OCI-LY1 (cell line): ENCODE measurements around the gene EIPR1.

Source experiments
- H2AFZ ChIP-seq: fragments of 200-600 bp; sonication (generic), shearing (Covaris generic); 2 replicates; pipeline ENCODE4 v1.6.0; 2014; ENCODE audit warnings: antibody characterized with exemption, mild to moderate bottlenecking, low read length
- H3F3A ChIP-seq: fragments of 200-600 bp; sonication (generic), shearing (Covaris generic); 2 replicates; pipeline ENCODE4 v1.6.0; 2014; ENCODE audit warnings: mild to moderate bottlenecking, antibody characterized with exemption, low read length, moderate library complexity; ENCODE audit not compliant: insufficient read depth
- H3K27ac ChIP-seq: fragments of 200-600 bp; sonication (generic); 2 replicates; pipeline ENCODE4 v1.5.1; 2014; ENCODE audit warnings: low read length, mixed run types, mild to moderate bottlenecking, low read depth; ENCODE audit not compliant: poor library complexity, severe bottlenecking
- H3K27me3 ChIP-seq: fragments of 200-600 bp; sonication (generic); 2 replicates; pipeline ENCODE4 v1.6.0; 2014; ENCODE audit warnings: antibody characterized with exemption, mild to moderate bottlenecking, low read length, moderate library complexity; ENCODE audit not compliant: insufficient read depth
- H3K36me3 ChIP-seq: fragments of 200-600 bp; sonication (generic); 2 replicates; pipeline ENCODE4 v1.6.1; 2014; ENCODE audit warnings: mild to moderate bottlenecking, antibody characterized with exemption, low read length, moderate library complexity, mixed read lengths; ENCODE audit not compliant: insufficient read depth
- H3K4me1 ChIP-seq: fragments of 200-600 bp; sonication (generic); 2 replicates; pipeline ENCODE4 v1.5.1; 2014; ENCODE audit warnings: mild to moderate bottlenecking, low read length, moderate library complexity; ENCODE audit not compliant: insufficient read depth, severe bottlenecking
- H3K4me2 ChIP-seq: fragments of 200-600 bp; sonication (generic), shearing (Covaris generic); 2 replicates; pipeline ENCODE4 v1.6.1; 2014; ENCODE audit warnings: low read length
- H3K4me3 ChIP-seq: fragments of 200-600 bp; sonication (generic); 2 replicates; pipeline ENCODE4 v1.5.1; 2014; ENCODE audit warnings: low read length, low read depth, mild to moderate bottlenecking, mixed read lengths; ENCODE audit not compliant: poor library complexity, severe bottlenecking
- H3K79me2 ChIP-seq: fragments of 200-600 bp; shearing (Covaris generic); 2 replicates; pipeline ENCODE4 v1.6.1; 2016; ENCODE audit warnings: mixed run types, low read length, mixed read lengths; ENCODE audit not compliant: insufficient read depth
- H3K9ac ChIP-seq: fragments of 200-600 bp; sonication (generic), shearing (Covaris generic); 2 replicates; pipeline ENCODE4 v1.6.1; 2014; ENCODE audit warnings: mild to moderate bottlenecking, low read length, mixed read lengths
- H3K9me2 ChIP-seq: fragments of 200-600 bp; sonication (generic), shearing (Covaris generic); 2 replicates; pipeline ENCODE4 v1.6.1; 2014; ENCODE audit warnings: low read depth, mild to moderate bottlenecking, low read length, mixed read lengths
- H3K9me3 ChIP-seq: fragments of 200-600 bp; shearing (Covaris generic); 2 replicates; pipeline ENCODE4 v1.6.1; 2014; ENCODE audit warnings: low read length, mixed read lengths
- H4K20me1 ChIP-seq: fragments of 200-600 bp; sonication (generic), shearing (Covaris generic); 2 replicates; pipeline ENCODE4 v1.6.0; 2016; ENCODE audit warnings: mild to moderate bottlenecking, low read length; ENCODE audit not compliant: insufficient read depth
- EZH2 ChIP-seq: fragments of 200-600 bp; sonication (generic), shearing (Covaris generic); IDR thresholded peaks from 2 replicates; pipeline ENCODE4 v1.8.0; 2017; ENCODE audit warnings: borderline replicate concordance, mixed run types, mild to moderate bottlenecking, antibody characterized with exemption, low read length, moderate library complexity, mixed read lengths
- TF ChIP-seq, protein P1 (sequence below): fragments of 200-600 bp; sonication (generic), shearing (Covaris generic); IDR thresholded peaks from 2 replicates; pipeline ENCODE4 v1.5.1; 2017; ENCODE audit warnings: mild to moderate bottlenecking, antibody characterized with exemption, low read length, moderate library complexity, mixed read lengths

Gene EIPR1

DNA sequence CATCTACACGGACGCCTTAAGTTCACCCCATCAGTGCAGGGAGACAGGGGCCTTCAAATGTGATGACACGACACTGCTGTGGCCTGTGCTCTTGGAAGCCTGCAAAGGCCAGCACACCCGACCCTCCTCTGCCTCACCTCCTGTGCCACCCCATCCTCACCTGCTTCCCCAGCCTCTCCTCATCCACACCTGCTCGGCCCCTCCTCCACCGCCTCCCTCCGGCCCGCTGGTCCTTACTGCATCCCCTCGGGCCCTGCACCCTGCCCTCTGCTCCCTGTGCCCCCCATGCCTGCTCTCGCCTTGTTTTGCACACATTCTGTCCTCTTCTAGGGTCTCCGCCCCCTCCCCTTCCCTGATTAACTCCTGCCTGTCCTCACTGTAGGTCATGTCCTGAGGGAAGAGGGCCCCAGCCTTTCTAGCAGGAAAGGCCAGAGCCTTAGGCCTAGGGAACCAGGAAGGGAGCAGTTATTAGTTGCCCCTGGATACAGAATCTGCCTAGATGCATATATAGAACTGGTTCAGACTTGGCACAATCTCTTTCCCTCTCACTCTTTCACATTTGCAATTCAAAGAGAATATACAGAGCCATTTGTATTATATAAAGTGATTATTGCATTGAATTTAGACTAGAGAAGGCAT, 41.3 kb upstream of the EIPR1 start:
- no peak for TF ChIP-seq EZH2
- TF ChIP-seq, protein P1, sequence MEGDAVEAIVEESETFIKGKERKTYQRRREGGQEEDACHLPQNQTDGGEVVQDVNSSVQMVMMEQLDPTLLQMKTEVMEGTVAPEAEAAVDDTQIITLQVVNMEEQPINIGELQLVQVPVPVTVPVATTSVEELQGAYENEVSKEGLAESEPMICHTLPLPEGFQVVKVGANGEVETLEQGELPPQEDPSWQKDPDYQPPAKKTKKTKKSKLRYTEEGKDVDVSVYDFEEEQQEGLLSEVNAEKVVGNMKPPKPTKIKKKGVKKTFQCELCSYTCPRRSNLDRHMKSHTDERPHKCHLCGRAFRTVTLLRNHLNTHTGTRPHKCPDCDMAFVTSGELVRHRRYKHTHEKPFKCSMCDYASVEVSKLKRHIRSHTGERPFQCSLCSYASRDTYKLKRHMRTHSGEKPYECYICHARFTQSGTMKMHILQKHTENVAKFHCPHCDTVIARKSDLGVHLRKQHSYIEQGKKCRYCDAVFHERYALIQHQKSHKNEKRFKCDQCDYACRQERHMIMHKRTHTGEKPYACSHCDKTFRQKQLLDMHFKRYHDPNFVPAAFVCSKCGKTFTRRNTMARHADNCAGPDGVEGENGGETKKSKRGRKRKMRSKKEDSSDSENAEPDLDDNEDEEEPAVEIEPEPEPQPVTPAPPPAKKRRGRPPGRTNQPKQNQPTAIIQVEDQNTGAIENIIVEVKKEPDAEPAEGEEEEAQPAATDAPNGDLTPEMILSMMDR = no peak
- no peaks in the 10 kb centered on the region for H3K4me1 ChIP-seq
- peaks cover 48% of the 10 kb centered on the region for H3K36me3 ChIP-seq
- no peaks in the 10 kb centered on the region for H3K27me3 ChIP-seq
- no peaks in the 10 kb centered on the region for H3K9me3 ChIP-seq
- H3F3A ChIP-seq = no peaks in the 10 kb centered on the region
- no peak overlapping the region for H3K4me3 ChIP-seq
- H3K79me2 ChIP-seq = no peaks in the 10 kb centered on the region
- H3K9me2 ChIP-seq = no peaks in the 10 kb centered on the region
- H3K27ac ChIP-seq = no peak overlapping the region
- H3K9ac ChIP-seq = no peak overlapping the region
- H4K20me1 ChIP-seq = no peaks in the 10 kb centered on the region
- H3K4me2 ChIP-seq = no peak overlapping the region
- H2AFZ ChIP-seq = no peak overlapping the region

DNA sequence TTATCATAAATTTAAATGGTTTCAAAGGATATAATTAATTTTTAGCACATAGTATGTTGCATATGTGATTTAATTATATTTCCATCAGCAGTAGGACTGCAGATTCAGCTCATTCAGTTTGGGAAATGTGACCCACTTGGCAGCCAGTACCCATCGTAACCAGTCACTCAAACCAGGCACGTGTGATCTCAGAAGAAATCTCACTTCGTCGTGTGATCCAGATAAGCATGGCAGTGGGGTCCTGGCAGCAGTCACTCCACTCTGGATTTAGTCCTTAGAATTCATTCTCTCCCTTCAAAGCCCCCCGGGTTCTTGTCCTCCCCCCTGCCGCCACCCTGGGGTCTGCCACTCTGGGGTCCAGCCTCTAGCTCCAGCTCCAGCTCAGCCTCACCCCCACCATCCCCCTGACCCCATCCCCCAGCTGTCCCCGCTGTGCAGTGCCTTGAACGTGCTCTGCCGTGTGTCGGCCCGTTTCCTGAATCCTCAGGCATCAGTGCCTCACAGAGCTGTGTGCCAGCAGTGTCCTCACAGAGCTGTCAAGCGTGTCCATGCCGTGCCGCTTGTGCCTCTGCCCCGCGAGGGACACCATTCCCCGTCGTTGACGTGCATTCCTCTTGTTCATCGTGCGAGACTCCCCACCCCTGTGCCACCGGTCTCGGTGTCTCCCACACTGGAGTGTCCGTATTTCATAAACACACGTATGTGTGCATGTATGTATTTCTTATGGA, 36.7 kb upstream of the EIPR1 start:
- H3K4me3 ChIP-seq = no peak overlapping the region
- H3K36me3 ChIP-seq = peaks cover 29% of the 10 kb centered on the region
- no peaks in the 10 kb centered on the region for H3K9me3 ChIP-seq
- H3F3A ChIP-seq = no peaks in the 10 kb centered on the region
- TF ChIP-seq, protein P1 = no peak
- TF ChIP-seq EZH2 = no peak
- H3K4me1 ChIP-seq = no peaks in the 10 kb centered on the region
- H3K27ac ChIP-seq = no peak overlapping the region
- no peaks in the 10 kb centered on the region for H3K9me2 ChIP-seq
- peaks cover 3% of the 10 kb centered on the region; the same call in 1 of the 2 replicates for H3K79me2 ChIP-seq
- H3K9ac ChIP-seq = no peak overlapping the region
- no peaks in the 10 kb centered on the region for H4K20me1 ChIP-seq
- H2AFZ ChIP-seq = no peak overlapping the region
- H3K4me2 ChIP-seq = no peak overlapping the region
- no peaks in the 10 kb centered on the region for H3K27me3 ChIP-seq

DNA sequence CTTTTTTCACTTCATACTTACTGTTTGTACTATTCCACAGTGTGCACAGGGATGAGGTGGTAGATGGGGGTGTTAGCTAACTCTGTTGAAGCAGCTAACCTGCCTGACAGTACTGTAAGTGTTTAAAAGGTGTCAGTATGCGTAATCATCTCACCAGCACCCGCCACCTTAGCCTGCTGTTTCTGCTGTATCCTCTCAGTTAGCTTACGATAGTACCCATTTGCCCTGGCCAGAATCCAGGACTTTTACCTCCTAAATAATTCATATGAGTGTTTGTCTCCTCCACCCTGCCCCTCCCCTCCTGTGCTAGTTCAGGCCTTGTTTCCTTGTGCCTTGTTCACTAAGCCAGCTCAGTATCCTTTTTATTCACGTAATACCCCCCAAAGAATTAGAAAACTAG, 36.1 kb upstream of the EIPR1 start:
- H3K36me3 ChIP-seq = peaks cover 35% of the 10 kb centered on the region
- no peak overlapping the region for H3K27ac ChIP-seq
- no peaks in the 10 kb centered on the region for H3K4me1 ChIP-seq
- H3K9me2 ChIP-seq = no peaks in the 10 kb centered on the region
- no peaks in the 10 kb centered on the region for H3K9me3 ChIP-seq
- no peaks in the 10 kb centered on the region for H3F3A ChIP-seq
- H3K4me2 ChIP-seq = no peak overlapping the region
- H3K27me3 ChIP-seq = no peaks in the 10 kb centered on the region
- peaks cover 3% of the 10 kb centered on the region; the same call in 1 of the 2 replicates for H3K79me2 ChIP-seq
- H3K4me3 ChIP-seq = no peak overlapping the region
- TF ChIP-seq EZH2 = no peak
- TF ChIP-seq, protein P1 = no peak
- no peak overlapping the region for H2AFZ ChIP-seq
- H4K20me1 ChIP-seq = no peaks in the 10 kb centered on the region
- H3K9ac ChIP-seq = no peak overlapping the region
